OCI-LY7 (cell line): ENCODE results near the gene ARMC9. TPM values are rescaled to one million over a fixed set of nuclear protein-coding genes. Genes with fewer than 3 reads are reported as not detected.

ENCODE experiments used
- BruUV-seq: library from RNA; stranded (reverse); fragments of 400-500 nt; replicated peaks from 2 replicates; lab custom pipeline; 2021; lab: Mats Ljungman, UMichigan
- CTCF ChIA-PET: fragments of 300-600 bp; sonication (Branson Sonifier 250); formaldehyde crosslinking; loops from one replicate; lab custom pipeline; 2022; ENCODE audit warnings: antibody characterized with exemption; ENCODE audit not compliant: unreplicated experiment; lab: Charles Lee
- POLR2A ChIA-PET: fragments of 300-600 bp; sonication (Branson Sonifier 250); formaldehyde crosslinking; loops from one replicate; lab custom pipeline; 2022; ENCODE audit warnings: antibody characterized with exemption; lab: Charles Lee
- DNase-seq: peaks from one replicate; pipeline ENCODE4 v3.0.0-alpha.2; 2015; ENCODE audit warnings: low spot score
- H2AFZ ChIP-seq: fragments of 200-600 bp; sonication (generic), shearing (Covaris generic); 2 replicates; pipeline ENCODE4 v1.6.1; 2014; ENCODE audit warnings: mild to moderate bottlenecking, antibody characterized with exemption, low read length, moderate library complexity
- H3K27ac ChIP-seq: fragments of 200-600 bp; sonication (generic); 2 replicates; pipeline ENCODE4 v1.5.1; 2014; ENCODE audit warnings: mixed run types, low read depth, mild to moderate bottlenecking, moderate library complexity, low read length, inconsistent platforms; ENCODE audit not compliant: poor library complexity, severe bottlenecking
- H3K36me3 ChIP-seq: fragments of 200-600 bp; sonication (generic); 2 replicates; pipeline ENCODE4 v1.6.1; 2014; ENCODE audit warnings: mild to moderate bottlenecking, antibody characterized with exemption, low read length, moderate library complexity, mixed read lengths; ENCODE audit not compliant: insufficient read depth
- H3K4me1 ChIP-seq: fragments of 200-600 bp; sonication (generic); 2 replicates; pipeline ENCODE4 v1.5.1; 2014; ENCODE audit warnings: mild to moderate bottlenecking, low read length; ENCODE audit not compliant: insufficient read depth, poor library complexity, severe bottlenecking
- H3K4me2 ChIP-seq: fragments of 200-600 bp; sonication (generic); 2 replicates; pipeline ENCODE4 v1.6.1; 2014; ENCODE audit warnings: mild to moderate bottlenecking, low read length
- H3K4me3 ChIP-seq: fragments of 200-600 bp; sonication (generic); 2 replicates; pipeline ENCODE4 v1.5.1; 2014; ENCODE audit warnings: mild to moderate bottlenecking, low read depth, low read length; ENCODE audit not compliant: poor library complexity, severe bottlenecking
- H3K79me2 ChIP-seq: fragments of 200-600 bp; sonication (generic); 2 replicates; pipeline ENCODE4 v1.6.1; 2016; ENCODE audit warnings: low read depth, mild to moderate bottlenecking, low read length, moderate library complexity, mixed read lengths; ENCODE audit not compliant: insufficient read depth
- H3K9me2 ChIP-seq: fragments of 200-600 bp; sonication (generic); 2 replicates; pipeline ENCODE4 v1.6.1; 2016; ENCODE audit warnings: mild to moderate bottlenecking, low read length, mixed read lengths; ENCODE audit not compliant: insufficient read depth
- H3K9me3 ChIP-seq: fragments of 200-600 bp; sonication (generic); 2 replicates; pipeline ENCODE4 v1.6.1; 2014; ENCODE audit warnings: mild to moderate bottlenecking, mixed run types, low read length, mixed read lengths
- H4K20me1 ChIP-seq: fragments of 200-600 bp; sonication (generic); 2 replicates; pipeline ENCODE4 v1.6.1; 2014; ENCODE audit warnings: mild to moderate bottlenecking, antibody characterized with exemption, low read length, moderate library complexity, mixed read lengths; ENCODE audit not compliant: insufficient read depth
- EZH2phosphoT487 ChIP-seq: fragments of 200-600 bp; sonication (generic); IDR thresholded peaks from 2 replicates; pipeline ENCODE4 v1.6.1; 2018; ENCODE audit warnings: low read depth, borderline replicate concordance, mild to moderate bottlenecking, mixed run types, antibody characterized with exemption, low read length, moderate library complexity, mixed read lengths
- intact Hi-C: fragments of 100-400 bp; cut with micrococcal nuclease; formaldehyde crosslinking; loops from one replicate; pipeline ENCODE4 v1.10.0; 2022; ENCODE audit not compliant: unreplicated experiment
- total RNA-seq, 2 experiments: library from RNA; depleted of rRNA in 1 of 2; stranded (reverse); fragments of >200 nt in 1 of 2; shearing (Covaris generic) in 1 of 2; gene quantifications; 2 replicates each; pipeline ENCODE4 v1.2.3, GENCODE V29; 2014 to 2022
- TF ChIP-seq, protein P1 (sequence below): fragments of 200-600 bp; sonication (generic); conservative IDR thresholded peaks from 2 replicates; pipeline ENCODE4 v1.5.1; 2014; ENCODE audit warnings: mild to moderate bottlenecking, antibody characterized with exemption, low read length, moderate library complexity, mixed read lengths

Gene ARMC9
- total RNA-seq, 2 experiments from 2014 or later: 6.6 to 12.2 TPM

DNA sequence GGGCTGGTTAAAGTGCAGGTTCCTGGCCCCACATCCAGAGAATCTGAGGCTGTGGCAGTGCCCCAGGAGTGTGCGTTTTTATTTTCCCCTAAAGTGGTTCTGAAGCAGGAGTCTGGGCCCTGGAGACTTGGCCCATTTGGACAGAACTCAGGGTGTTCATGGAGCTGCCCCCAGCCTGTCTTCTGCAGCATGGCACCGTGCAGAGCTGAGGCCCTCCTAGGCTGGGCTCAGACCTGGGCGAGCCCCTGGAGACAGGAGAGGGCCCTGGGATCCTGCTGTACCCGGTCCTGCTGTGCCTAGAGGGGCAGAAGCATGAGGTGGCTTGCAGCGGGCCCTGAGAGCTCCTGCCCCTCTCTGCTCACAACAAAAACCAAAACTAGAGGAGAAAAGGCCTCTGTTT is 138.3 kb downstream of the ARMC9 start:
- Histone ChIP-seq H2AFZ (no peak overlapping the region), H3K4me3 (no peak overlapping the region), H3K79me2 (no peaks in the 10 kb centered on the region), H3K36me3 (no peaks in the 10 kb centered on the region), H4K20me1 (no peaks in the 10 kb centered on the region), H3K4me1 (no peaks in the 10 kb centered on the region), H3K9me3 (no peaks in the 10 kb centered on the region), H3K9me2 (no peaks in the 10 kb centered on the region), H3K27ac (no peak overlapping the region), H3K4me2 (no peak overlapping the region)
- no TSS peak for BruUV-seq
- no peak for DNase-seq
- CTCF ChIA-PET: interaction anchor here (0.6 kb wide), 2 partner anchors 9 to 12 kb away, joined by 3 to 6 read pairs; no protein-coding TSS in a partner anchor
- POLR2A ChIA-PET: interaction anchor here (1.7 kb wide), 1 partner anchor 10 kb away, joined by 5 read pairs; no protein-coding TSS in a partner anchor
- TF ChIP-seq, protein P1, sequence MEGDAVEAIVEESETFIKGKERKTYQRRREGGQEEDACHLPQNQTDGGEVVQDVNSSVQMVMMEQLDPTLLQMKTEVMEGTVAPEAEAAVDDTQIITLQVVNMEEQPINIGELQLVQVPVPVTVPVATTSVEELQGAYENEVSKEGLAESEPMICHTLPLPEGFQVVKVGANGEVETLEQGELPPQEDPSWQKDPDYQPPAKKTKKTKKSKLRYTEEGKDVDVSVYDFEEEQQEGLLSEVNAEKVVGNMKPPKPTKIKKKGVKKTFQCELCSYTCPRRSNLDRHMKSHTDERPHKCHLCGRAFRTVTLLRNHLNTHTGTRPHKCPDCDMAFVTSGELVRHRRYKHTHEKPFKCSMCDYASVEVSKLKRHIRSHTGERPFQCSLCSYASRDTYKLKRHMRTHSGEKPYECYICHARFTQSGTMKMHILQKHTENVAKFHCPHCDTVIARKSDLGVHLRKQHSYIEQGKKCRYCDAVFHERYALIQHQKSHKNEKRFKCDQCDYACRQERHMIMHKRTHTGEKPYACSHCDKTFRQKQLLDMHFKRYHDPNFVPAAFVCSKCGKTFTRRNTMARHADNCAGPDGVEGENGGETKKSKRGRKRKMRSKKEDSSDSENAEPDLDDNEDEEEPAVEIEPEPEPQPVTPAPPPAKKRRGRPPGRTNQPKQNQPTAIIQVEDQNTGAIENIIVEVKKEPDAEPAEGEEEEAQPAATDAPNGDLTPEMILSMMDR: no peak
- TF ChIP-seq EZH2phosphoT487: no peak
- intact Hi-C loops: no loop called here

GRCh38 chr2:231337807-231338759 is 139.7 kb downstream of the ARMC9 start:
- TF ChIP-seq, protein P1: no peak
- no peak for TF ChIP-seq EZH2phosphoT487
- Histone ChIP-seq H4K20me1 (no peaks in the 10 kb centered on the region), H2AFZ (no peak overlapping the region), H3K4me3 (no peak overlapping the region), H3K79me2 (no peaks in the 10 kb centered on the region), H3K27ac (no peak overlapping the region), H3K36me3 (no peaks in the 10 kb centered on the region), H3K9me3 (no peaks in the 10 kb centered on the region), H3K4me2 (no peak overlapping the region), H3K4me1 (no peaks in the 10 kb centered on the region), H3K9me2 (no peaks in the 10 kb centered on the region)
- no peak for DNase-seq
- CTCF ChIA-PET: no interaction called here
- POLR2A ChIA-PET: no interaction called here
- no TSS peak for BruUV-seq
- intact Hi-C loops: no loop called here

DNA sequence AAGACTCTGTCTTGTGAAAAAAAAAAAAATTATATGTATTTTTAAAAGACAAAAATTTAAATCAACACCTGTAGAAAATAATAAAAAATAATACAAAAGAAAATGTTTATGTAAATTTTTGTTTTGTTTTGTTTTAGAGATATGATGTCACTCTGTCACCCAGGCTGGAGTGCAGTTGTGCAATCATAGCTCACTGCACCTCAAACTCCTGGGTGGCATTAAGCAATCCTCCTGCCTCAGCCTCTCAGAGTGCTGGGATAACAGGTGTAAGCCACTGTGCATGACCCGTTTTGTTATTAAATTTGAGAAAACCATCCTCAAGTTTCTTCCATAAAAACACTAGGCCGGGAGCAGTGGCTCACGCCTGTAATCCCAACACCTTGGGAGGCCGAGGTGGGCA is 140.9 kb downstream of the ARMC9 start:
- no TSS peak for BruUV-seq
- H3K27ac ChIP-seq: no peak overlapping the region
- CTCF ChIA-PET: interaction anchor here (0.5 kb wide), 1 partner anchor 10 kb away, joined by 3 read pairs; no protein-coding TSS in a partner anchor
- no peak overlapping the region for H3K4me3 ChIP-seq
- TF ChIP-seq, protein P1: no peak
- no peak for TF ChIP-seq EZH2phosphoT487
- H4K20me1 ChIP-seq: no peaks in the 10 kb centered on the region
- intact Hi-C loops: no loop called here
- H3K4me2 ChIP-seq: no peak overlapping the region
- no peaks in the 10 kb centered on the region for H3K9me2 ChIP-seq
- H3K4me1 ChIP-seq: no peaks in the 10 kb centered on the region
- POLR2A ChIA-PET: interaction anchor here (0.6 to 1.3 kb wide), 4 partner anchors 8 to 57 kb away, joined by 3 to 7 read pairs (median 4); no protein-coding TSS in a partner anchor
- H3K36me3 ChIP-seq: no peaks in the 10 kb centered on the region
- no peaks in the 10 kb centered on the region for H3K9me3 ChIP-seq
- no peaks in the 10 kb centered on the region for H3K79me2 ChIP-seq
- H2AFZ ChIP-seq: no peak overlapping the region
- DNase-seq: no peak
